GM21528 (cell line): ENCODE measurements around the gene NPIPB6.

Experiments
- ATAC-seq: cut with Tn5 transposase; IDR thresholded peaks from one replicate; pipeline ENCODE4 v1.9.1; 2021; ENCODE audit warnings: mild to moderate bottlenecking, moderate library complexity; ENCODE audit not compliant: unreplicated experiment, low FRiP score

The NPIPB6 gene

GRCh38 chr16:28301154-28301553 is 62.2 kb downstream of the NPIPB6 start:
- ATAC-seq, result no peak

GRCh38 chr16:28300327-28300726 is 63.0 kb downstream of the NPIPB6 start:
- no peak for ATAC-seq

GRCh38 chr16:28298511-28298878 is 64.8 kb downstream of the NPIPB6 start:
- no peak for ATAC-seq

- ATAC-seq, result no peak
Measured at GRCh38 chr16:28297784-28298510, 65.4 kb downstream of the NPIPB6 start.

GRCh38 chr16:28297308-28297707 is 66.0 kb downstream of the NPIPB6 start:
- ATAC-seq, result no peak

GRCh38 chr16:28295276-28295675 is 68.0 kb downstream of the NPIPB6 start:
- no peak for ATAC-seq

- ATAC-seq, result no peak
Measured at GRCh38 chr16:28294201-28294600, 69.1 kb downstream of the NPIPB6 start.

GRCh38 chr16:28293601-28293960 is 69.7 kb downstream of the NPIPB6 start:
- ATAC-seq, result no peak

GRCh38 chr16:28292731-28293600 is 70.3 kb downstream of the NPIPB6 start:
- no peak for ATAC-seq
